ENCODE measurements around the gene ABAT.
A peak's percentile ranks its signal among the peaks of the same experiment; 100 is the strongest.
"Not testable (repeated sequence)": the region's sequence is repeated elsewhere in the genome, so short reads cannot be mapped to it uniquely, and the experiment has no call there.

Gene ABAT

DNA sequence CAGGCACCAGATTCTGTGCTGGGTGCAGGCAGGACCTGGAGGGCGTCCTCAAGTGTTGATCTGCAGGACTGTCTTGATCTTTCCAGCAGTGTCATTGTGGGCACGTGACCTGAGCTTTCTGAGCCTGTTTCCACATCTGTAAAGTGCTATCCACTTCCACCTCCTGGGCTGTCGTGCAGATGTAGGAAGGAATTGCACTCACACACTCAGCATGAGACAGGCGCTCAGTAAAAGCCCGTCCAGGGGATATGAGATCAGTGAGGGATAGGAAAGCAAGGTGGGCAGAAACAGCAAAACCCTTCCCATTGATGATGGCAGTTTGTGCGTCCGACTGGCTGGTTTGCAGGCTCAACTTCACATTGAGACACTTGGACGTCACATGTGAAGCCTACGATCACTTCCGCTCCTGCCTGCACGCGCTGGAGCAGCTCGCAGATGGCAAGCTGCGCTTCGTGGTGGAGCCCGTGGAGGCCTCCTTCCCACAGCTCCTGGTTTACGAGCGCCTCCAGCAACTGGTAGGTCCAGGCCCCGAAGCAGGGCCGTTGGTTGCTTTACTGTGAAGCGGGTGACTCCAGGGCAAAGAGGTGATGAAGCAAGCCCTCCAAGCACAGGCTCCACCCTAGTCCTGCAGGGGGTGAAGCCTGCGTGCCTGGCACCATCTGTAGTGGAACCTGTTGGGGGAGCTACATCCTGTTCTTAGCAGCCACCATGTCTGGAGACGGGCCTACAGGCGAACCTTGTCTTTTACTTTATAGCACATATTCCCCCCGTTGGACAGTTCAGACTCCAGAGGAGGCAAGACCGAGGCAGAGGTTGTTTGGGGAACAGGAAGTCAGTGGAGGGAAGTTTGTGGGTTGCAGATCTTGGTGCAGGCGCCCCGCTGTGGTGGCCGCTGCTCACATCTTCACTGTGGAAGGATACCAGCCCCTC, 29.9 kb upstream of the ABAT start:
- Mint-ChIP-seq H3K27me3 (ENCODE audit: low read depth) (no peaks in the 10 kb centered on the region), H3K27ac (peak overlapping the region; percentile 79), H3K36me3 (ENCODE audit: low read depth) (peaks cover 64% of the 10 kb centered on the region)

GRCh38 chr16:8645141-8645521, 29.3 kb upstream of the ABAT start:
- H3K4me1 Mint-ChIP-seq (ENCODE audit: low read depth), result peaks cover 10% of the 10 kb centered on the region
- no peak for DNase-seq (ENCODE audit: low spot score)
- peaks cover 60% of the 10 kb centered on the region for H3K36me3 Mint-ChIP-seq (ENCODE audit: low read depth)
- H3K27me3 Mint-ChIP-seq (ENCODE audit: low read depth), result no peaks in the 10 kb centered on the region
- peak overlapping the region; percentile 79 for H3K27ac Mint-ChIP-seq
- H3K9me3 Mint-ChIP-seq, result no peaks in the 10 kb centered on the region
- peak overlapping the region; percentile 10 for H3K4me3 Mint-ChIP-seq

More for the DNA sequence above, 29.9 kb upstream of the ABAT start:
- Mint-ChIP-seq H3K4me1 (ENCODE audit: low read depth) (peaks cover 10% of the 10 kb centered on the region), H3K9me3 (no peaks in the 10 kb centered on the region), H3K4me3 (peak overlapping the region; percentile 10)
- no peak for DNase-seq (ENCODE audit: low spot score)

- Mint-ChIP-seq H3K27me3 (ENCODE audit: low read depth) (no peaks in the 10 kb centered on the region), H3K4me3 (no peak overlapping the region), H3K4me1 (ENCODE audit: low read depth) (peaks cover 10% of the 10 kb centered on the region), H3K36me3 (ENCODE audit: low read depth) (peaks cover 60% of the 10 kb centered on the region), H3K9me3 (no peaks in the 10 kb centered on the region), H3K27ac (no peak overlapping the region)
- no peak for DNase-seq (ENCODE audit: low spot score)
These were observed 28.6 kb upstream of the ABAT start for GRCh38 chr16:8645831-8646230.

- no peak overlapping the region for H3K4me3 Mint-ChIP-seq
- DNase-seq (ENCODE audit: low spot score), result no peak
- peaks cover 10% of the 10 kb centered on the region for H3K4me1 Mint-ChIP-seq (ENCODE audit: low read depth)
- H3K36me3 Mint-ChIP-seq (ENCODE audit: low read depth), result peaks cover 53% of the 10 kb centered on the region
- H3K27me3 Mint-ChIP-seq (ENCODE audit: low read depth), result no peaks in the 10 kb centered on the region
- no peak overlapping the region for H3K27ac Mint-ChIP-seq
- no peaks in the 10 kb centered on the region for H3K9me3 Mint-ChIP-seq
These were observed 27.9 kb upstream of the ABAT start for GRCh38 chr16:8646326-8647053.

GRCh38 chr16:8647721-8648318, 26.6 kb upstream of the ABAT start:
- peaks cover 42% of the 10 kb centered on the region for H3K36me3 Mint-ChIP-seq (ENCODE audit: low read depth)
- H3K27ac Mint-ChIP-seq, result no peak overlapping the region
- no peaks in the 10 kb centered on the region for H3K9me3 Mint-ChIP-seq
- H3K4me3 Mint-ChIP-seq, result no peak overlapping the region
- peaks cover 10% of the 10 kb centered on the region for H3K4me1 Mint-ChIP-seq (ENCODE audit: low read depth)
- no peak for DNase-seq (ENCODE audit: low spot score)
- no peaks in the 10 kb centered on the region for H3K27me3 Mint-ChIP-seq (ENCODE audit: low read depth)

DNA sequence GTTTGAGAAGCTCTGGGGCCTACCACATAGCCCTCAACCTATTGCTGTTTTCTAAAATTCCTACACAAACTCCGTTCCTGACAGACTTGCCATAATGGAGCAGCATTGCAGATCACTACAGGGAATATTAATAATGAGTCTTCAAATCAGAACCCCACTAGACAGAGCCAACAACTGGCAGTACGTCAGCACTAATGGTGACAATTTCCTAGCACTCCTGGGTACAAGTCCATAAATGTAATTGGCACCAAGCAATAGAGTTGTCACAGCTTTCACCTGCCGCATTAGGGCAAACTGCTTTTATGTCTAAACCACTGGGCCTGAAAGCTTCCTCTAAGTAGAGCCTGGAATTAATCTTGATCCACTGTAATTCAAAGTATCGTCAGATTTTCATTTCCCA, 25.5 kb upstream of the ABAT start:
- no peak for DNase-seq (ENCODE audit: low spot score)
- H3K4me3 Mint-ChIP-seq, result no peak overlapping the region
- H3K27ac Mint-ChIP-seq, result no peak overlapping the region
- H3K9me3 Mint-ChIP-seq, result no peaks in the 10 kb centered on the region
- H3K36me3 Mint-ChIP-seq (ENCODE audit: low read depth), result peaks cover 35% of the 10 kb centered on the region
- H3K27me3 Mint-ChIP-seq (ENCODE audit: low read depth), result no peaks in the 10 kb centered on the region
- peaks cover 10% of the 10 kb centered on the region for H3K4me1 Mint-ChIP-seq (ENCODE audit: low read depth)

DNA sequence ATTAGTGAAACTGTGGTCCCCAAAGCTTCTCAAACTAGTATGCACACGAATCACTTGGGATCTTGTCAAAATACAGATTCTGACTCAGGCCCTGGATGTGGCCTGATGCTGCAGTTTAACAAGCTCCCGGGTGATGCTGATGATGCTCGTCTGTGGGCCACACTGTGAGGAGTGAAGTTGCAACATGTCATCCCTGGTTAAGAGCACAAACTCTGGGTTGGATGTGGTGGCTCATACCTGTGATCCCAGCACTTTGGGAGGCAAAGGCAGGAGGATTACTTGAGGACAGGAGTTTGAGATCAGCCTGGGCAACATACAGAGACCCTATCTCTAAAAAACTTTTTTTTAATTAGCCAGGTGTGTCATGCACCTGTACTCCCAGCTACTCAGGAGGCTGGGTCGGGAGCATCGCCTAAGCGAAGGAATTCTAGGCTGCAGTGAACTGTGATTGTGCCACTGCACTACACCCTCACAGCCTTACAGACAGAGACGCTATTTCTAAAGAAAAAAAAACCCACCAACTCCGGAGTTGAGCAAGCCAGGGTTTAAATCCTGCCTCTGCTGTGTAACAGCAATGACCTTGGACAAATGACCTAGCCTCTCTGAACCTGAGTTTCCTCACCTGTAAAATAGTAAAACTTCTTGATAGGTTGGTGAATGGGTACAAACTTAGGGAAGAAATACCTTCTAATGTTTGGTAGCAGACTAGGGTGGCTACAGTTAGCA, 24.4 kb upstream of the ABAT start:
- peaks cover 5% of the 10 kb centered on the region for H3K4me1 Mint-ChIP-seq (ENCODE audit: low read depth)
- no peak overlapping the region for H3K27ac Mint-ChIP-seq
- peaks cover 24% of the 10 kb centered on the region for H3K36me3 Mint-ChIP-seq (ENCODE audit: low read depth)
- H3K4me3 Mint-ChIP-seq, result no peak overlapping the region
- DNase-seq (ENCODE audit: low spot score), result no peak
- H3K27me3 Mint-ChIP-seq (ENCODE audit: low read depth), result no peaks in the 10 kb centered on the region
- H3K9me3 Mint-ChIP-seq, result no peaks in the 10 kb centered on the region

GRCh38 chr16:8651958-8652357, 22.5 kb upstream of the ABAT start:
- H3K27me3 Mint-ChIP-seq (ENCODE audit: low read depth); H3K9me3 Mint-ChIP-seq; H3K4me1 Mint-ChIP-seq (ENCODE audit: low read depth); DNase-seq (ENCODE audit: low spot score); H3K4me3 Mint-ChIP-seq; H3K27ac Mint-ChIP-seq: not testable (repeated sequence)
- H3K36me3 Mint-ChIP-seq (ENCODE audit: low read depth), result peaks cover 12% of the 10 kb centered on the region

GRCh38 chr16:8655184-8655717, 19.2 kb upstream of the ABAT start:
- H3K27me3 Mint-ChIP-seq (ENCODE audit: low read depth), result no peaks in the 10 kb centered on the region
- no peak overlapping the region for H3K4me3 Mint-ChIP-seq
- H3K4me1 Mint-ChIP-seq (ENCODE audit: low read depth), result peaks cover 4% of the 10 kb centered on the region
- H3K36me3 Mint-ChIP-seq (ENCODE audit: low read depth), result no peaks in the 10 kb centered on the region
- no peaks in the 10 kb centered on the region for H3K9me3 Mint-ChIP-seq
- peak; percentile 60 for DNase-seq (ENCODE audit: low spot score)
- H3K27ac Mint-ChIP-seq, result no peak overlapping the region

DNA sequence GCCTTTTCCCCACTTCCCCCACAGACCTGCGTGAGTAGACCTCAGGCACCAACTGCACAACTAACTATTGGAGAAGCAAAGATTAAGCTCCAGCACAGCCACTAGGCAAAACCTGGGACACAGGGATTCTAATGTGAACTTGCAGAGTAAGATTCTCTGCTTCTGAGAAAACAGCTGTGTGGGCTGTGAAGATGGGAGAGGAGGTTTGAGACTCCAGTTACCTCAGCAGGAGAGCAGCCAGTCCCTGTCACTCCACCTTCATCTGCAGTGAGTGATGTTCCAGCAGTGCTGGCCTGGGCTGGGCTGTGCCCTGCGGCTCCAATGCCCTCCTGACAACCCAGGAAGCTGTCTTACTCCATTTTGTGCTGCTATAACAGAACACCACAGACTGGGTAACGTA, 18.0 kb upstream of the ABAT start:
- Mint-ChIP-seq H3K27ac (no peak overlapping the region), H3K4me3 (no peak overlapping the region), H3K27me3 (ENCODE audit: low read depth) (no peaks in the 10 kb centered on the region), H3K9me3 (no peaks in the 10 kb centered on the region), H3K4me1 (ENCODE audit: low read depth) (peaks cover 7% of the 10 kb centered on the region), H3K36me3 (ENCODE audit: low read depth) (no peaks in the 10 kb centered on the region)
- no peak for DNase-seq (ENCODE audit: low spot score)

DNA sequence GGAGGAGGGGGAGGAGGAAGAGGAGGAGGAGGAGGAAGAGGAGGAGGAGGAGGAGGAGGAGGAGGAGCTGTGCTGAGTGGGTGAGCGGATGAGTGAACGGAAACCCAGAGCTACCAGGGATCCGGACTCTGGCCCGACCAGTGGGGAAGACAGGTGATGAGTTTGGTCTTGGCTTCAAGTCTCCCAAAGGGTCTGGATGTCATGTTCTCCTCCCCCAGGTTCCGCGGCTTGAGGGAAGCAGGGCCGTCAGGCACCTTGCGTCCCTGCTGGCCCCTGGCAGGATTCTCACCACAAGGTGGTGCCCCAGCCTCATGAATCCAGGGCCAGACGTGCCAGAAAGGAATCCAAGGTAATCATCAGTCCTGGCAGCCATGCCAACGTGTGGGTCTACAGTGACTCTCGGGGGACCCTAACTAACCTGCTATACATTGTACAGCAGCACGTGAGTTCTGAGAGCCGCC, 13.5 kb upstream of the ABAT start:
- Mint-ChIP-seq H3K4me3 (no peak overlapping the region), H3K4me1 (ENCODE audit: low read depth) (peaks cover 3% of the 10 kb centered on the region), H3K27ac (no peak overlapping the region), H3K27me3 (ENCODE audit: low read depth) (no peaks in the 10 kb centered on the region), H3K36me3 (ENCODE audit: low read depth) (no peaks in the 10 kb centered on the region), H3K9me3 (no peaks in the 10 kb centered on the region)
- DNase-seq (ENCODE audit: low spot score), result peak; percentile 55

- no peak for DNase-seq (ENCODE audit: low spot score)
- Mint-ChIP-seq H3K27ac (no peak overlapping the region), H3K4me1 (ENCODE audit: low read depth) (peaks cover 3% of the 10 kb centered on the region), H3K36me3 (ENCODE audit: low read depth) (no peaks in the 10 kb centered on the region), H3K27me3 (ENCODE audit: low read depth) (no peaks in the 10 kb centered on the region), H3K9me3 (no peaks in the 10 kb centered on the region), H3K4me3 (no peak overlapping the region)
These were observed 12.7 kb upstream of the ABAT start for GRCh38 chr16:8661703-8662102.

Data from T-helper 2 cell treated with Interferon-gamma antibody and Interleukin-4, amounts not matched to agents 5 μg/mL and 100 μg/mL, for 36 hours (primary cell).